GM21786 (cell line): ENCODE measurements around the gene GPC3.

ENCODE experiments used
- ATAC-seq: cut with Tn5 transposase; IDR thresholded peaks from one replicate; pipeline ENCODE4 v1.9.1; 2021; ENCODE audit not compliant: unreplicated experiment

The GPC3 gene

DNA sequence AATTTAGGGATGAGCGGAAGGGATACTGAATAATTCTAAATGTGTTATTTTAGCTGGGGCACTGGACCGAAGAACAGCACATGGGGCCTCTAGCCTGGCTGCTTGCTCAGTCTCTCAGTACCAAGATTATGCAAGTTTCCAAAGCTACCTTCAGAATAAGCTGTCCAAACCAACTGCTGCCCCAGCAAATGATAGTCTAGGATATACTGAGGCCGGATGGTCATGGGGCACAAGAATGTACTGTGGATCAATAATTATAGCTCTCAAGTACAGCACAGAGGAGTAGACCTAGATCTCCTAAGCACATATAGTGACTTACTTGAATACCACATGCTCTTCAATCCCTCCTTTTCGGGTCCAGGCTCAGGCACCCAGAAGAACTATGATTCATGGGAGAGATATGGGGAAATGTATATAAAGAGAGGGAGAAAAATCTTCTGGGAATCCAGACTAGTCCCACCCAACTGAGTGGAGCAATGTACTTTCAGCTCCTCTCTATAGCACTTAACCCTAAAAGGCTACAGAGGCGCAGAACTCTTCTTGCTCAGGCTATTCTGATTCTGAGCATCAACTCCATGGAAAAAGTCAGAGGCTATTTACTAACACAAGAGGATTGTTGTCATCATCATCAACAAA, 409.8 kb downstream of the GPC3 start:
- no peak for ATAC-seq

DNA sequence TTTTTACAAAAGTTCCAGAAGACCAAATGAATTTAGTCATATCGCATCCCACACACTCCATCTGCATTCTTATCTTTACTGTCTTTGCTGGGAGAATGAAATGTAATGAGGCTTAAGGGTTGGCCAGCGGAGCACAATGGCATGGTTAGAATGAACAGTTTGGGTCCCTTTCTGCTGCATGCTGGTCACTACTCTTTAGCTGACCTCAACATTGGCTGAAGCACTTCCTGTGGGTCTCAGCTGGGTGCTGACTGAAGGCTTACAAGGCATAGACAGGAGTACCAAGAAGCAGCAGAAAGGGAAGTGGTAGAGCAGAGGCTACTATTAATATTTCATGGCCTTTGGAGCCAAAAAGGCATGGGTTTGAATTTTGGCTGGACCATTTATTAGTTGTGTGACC, 410.7 kb downstream of the GPC3 start:
- no peak for ATAC-seq

DNA sequence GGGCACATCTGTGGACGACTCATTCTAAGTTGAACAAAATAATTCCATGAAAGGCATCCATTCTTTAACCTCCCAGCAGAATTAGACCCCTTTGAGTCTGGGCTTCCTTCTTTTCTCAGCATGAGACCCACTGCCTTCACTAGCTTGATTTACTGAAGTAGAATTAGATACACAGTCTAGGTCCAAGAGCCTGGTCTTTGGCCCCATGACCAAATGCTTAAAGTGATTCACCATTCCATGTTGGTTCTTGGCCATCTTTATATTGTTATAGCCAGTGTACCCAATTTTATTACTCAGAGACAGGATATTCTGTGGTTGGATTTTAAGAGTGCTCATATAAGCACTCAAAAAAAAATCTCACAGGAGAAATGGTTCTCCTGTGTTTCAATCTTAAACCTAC, 414.8 kb downstream of the GPC3 start:
- no peak for ATAC-seq

DNA sequence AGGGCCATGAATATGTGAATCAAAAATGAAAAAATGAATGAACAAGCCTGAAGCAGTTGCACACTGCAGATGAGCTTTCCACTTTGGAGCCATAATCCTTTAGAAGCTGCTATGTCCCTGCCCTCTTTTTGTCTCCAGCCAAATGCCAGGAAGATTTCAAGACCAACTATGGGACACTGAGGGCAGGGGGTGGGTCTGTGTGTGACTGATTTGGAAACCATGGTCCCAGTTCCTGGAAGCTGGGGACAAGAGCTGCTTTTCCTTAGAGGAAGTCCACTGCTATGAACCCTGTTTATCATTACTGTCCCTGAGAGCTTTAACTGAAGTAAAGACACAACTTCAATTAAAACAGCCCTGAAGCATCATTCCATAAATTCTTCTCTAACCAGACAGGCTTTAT, 416.2 kb downstream of the GPC3 start:
- ATAC-seq = no peak

DNA sequence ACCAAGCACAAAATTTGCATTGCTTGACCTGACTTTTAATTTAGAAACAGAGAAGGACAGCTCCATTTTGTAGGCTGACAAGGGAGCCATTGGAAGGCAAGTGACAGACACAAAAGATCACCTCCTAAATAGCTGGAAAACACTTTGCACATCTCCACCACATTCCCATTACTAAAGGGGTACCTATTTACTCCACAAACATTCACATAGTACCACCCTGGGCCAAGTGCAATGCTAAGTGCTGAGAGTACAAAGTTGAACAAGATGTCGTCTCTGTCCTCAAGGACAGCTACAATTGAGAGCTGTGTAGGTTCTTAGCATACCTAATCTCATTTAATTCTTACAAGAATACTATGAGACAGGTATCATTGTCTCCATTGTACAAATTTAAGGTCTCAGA, 417.3 kb downstream of the GPC3 start:
- ATAC-seq = no peak

DNA sequence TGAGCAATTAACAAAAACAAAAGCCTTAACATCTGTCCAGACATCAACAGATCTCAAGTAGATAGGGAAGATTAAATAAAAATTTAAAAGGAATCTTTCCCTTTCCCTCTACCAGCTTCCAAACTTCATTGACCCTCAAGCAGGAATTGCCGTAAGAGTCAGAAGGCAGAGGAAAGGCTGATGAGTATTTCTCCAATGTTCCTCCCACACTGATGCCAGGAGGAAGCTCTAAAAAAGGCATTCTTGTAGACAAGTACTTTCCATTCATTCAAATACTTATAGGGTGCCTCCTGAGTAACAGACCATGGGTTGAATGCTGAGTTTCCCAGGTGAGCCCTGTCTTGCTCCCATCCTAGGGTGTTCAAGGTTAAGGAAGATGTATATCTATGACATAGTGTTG, 418.5 kb downstream of the GPC3 start:
- ATAC-seq = no peak

DNA sequence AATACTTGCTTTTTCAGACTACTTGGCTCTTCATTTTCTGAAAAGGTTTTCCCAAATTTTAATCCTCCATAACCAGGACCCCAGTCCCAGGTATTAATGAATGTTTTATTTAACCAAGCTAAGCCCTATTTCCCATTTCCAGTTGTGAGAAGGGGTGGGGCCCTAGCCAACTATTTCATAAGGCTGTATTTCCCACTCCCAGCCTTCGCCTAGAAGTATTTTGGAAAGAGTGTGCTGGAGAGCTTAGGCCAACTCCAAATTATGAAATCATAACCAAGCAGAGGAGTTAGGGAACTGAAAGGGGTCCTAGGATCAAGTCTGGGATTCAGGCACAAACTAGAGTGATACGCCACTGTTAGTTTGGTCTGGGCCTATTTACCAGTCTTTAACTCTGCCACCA, 421.7 kb downstream of the GPC3 start:
- ATAC-seq = no peak

DNA sequence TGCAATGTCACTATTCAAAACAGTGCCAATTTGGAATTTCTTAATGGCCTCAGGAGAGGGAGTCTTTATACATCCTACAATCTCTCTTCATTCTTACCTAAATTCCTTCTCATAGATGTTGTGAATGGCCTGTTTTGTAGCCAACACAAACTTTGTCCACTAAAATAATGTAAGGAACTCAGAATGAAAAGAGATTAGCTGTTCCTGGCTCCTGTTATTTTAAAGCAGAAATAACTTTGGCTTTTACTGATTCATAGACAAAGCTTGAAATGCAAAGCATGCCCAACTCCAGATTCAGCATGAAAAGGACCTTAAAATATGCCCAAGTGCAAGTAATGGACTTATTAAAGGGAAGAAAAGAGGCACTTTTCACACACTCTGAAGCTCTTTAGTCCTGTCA, 424.1 kb downstream of the GPC3 start:
- ATAC-seq = no peak

DNA sequence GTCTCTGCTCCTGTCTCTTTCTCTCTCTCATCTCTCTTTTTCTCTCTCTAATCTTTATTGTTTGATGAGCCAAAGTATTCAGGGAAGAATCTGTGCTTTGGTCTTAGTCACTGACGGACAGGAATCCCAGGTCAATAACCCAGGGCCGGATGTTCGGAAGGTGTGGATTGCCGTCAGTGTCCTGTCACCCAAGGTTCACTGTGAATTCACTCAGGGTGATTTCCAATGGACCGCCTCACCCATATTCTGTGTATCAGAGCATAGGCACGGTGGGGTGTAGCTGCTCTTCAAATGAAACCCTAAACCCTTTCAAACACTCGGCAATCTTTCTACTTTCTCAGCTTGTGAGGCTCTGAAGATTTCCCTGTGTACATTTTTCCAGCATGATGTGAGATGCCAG, 425.5 kb downstream of the GPC3 start:
- no peak for ATAC-seq

DNA sequence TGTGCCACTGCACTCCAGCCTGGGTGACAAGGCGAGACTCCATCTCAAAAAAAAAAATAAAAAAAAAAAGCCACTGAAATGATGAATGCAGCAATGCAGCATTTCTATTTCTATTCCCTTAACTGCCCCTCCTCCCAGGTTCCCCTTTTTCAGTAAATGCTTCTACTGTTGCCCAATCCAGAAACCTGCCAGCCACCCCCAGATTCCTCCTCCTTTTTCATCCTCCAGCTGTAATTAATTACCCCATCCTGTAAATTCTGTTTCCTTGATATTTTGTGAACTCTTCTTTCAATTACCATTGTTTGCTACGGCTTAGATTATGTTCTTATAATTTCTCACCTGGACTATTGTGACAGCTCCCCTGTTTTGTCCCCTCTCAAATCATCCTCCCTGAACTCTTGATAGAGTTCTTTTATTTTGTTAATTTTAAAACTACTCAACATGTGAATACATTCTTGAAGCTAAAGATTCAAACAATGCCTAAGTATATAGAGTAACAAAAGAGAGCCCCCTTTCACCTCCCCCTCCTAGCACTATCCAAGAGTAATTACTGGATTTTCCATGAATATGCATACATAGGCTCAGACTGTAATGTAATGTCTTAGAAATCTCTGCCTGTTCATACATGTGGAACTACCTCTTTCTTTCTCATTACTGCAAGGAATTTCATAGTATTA, 429.5 kb downstream of the GPC3 start:
- ATAC-seq = no peak

DNA sequence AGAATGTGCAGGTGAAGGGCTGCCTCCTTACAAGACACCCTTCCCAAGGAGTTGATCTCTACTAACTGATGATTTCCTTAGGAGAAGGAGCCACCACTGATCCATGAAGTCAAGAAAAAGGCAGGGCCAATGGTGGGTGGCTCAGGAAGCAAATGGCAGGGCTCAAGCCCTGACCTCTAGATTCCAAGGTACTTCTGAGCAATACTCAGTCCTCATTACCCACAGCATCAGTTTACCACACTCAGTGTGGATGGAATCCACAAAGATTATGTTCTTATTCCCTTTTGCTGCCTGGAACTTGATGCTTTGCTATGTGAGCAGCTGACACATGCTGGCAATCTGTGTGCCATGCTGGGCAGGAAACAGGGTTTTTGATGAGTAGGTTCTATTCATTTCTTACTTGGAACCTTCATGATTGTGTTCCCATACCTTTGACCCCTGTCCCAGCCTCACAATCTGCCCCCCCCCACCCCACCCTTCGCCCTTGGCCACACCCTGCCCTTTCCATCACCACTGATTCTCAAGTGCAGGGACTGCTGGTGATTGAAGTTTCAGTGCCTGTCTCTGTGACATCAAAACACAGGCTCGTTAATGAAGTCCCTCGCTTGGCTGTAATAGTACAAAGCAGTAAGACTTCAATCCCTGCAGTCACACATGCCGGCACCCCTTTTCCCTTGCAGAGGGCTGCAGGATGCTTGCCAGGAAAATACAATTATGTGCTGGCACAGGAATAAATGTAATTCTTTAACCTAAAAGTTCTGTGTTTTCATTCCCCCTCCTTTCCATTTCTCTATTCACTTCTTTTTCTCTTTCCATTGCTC, 434.5 kb downstream of the GPC3 start:
- no peak for ATAC-seq

DNA sequence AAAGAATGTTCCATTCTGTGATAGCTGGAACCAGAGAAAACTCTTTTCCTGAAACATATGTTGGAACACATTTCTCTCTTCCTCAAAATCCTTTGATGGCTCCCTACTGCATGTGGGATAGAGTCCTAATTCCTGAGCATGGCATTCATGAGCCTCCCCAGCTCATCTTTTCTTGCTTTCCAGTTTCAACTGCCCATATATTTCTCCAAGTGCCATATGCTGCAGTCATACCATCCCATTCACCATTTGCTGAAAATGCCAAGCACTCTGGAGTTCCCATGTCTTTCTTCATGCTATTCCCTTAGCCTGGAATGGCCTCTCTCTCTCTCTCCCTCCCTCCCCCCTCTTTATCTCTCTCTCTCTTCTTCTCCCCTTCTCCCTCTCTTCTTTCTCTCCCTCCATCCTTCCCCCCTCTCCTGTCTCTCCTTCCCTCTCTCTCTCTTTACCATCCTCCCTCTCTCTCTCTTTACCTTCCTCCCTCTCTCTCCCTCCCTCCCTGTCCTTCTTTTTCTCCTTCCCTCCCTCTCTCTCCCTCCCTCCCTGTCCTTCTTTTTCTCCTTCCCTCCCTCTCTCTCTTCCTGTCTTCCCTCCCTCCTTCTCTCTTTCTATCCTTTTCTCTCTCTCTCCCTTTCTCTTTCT, 436.0 kb downstream of the GPC3 start:
- ATAC-seq = no peak

DNA sequence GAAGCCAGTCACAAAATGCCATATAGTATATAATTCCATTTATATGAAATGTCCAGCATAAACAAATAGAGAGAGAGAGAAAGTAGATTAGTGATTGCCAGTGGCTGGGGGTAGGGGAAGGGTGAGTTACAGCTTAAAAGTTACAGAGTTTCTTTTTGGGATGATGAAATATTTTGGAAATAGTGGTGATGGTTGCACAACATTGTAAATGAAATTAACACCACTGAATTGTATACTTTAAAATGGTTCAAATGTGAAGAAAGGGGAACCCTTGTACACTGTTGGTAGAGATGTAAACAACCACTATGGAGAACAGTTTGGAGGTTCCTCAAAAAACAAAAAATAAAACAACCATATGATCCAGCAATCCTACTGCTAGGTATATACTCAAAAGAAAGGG, 439.0 kb downstream of the GPC3 start:
- ATAC-seq = no peak

DNA sequence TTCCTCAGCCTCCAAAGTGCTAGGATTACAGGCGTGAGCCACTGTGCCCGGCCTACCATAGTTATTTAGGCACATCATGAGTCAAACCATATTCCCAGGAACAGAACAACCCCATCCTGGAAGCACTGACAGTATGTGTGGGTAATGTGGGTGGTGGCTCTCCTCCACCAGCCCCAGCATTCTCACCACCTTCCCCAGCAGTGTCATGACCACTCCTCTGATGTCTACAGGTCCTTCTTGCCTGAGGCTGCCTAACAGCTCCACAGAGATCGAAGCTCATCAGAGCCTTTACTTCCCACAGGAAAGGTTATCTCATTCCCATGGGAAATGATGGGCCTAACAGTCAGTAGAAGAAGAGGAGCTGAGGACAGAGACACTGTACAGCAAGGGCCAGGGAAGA, 440.6 kb downstream of the GPC3 start:
- no peak for ATAC-seq

DNA sequence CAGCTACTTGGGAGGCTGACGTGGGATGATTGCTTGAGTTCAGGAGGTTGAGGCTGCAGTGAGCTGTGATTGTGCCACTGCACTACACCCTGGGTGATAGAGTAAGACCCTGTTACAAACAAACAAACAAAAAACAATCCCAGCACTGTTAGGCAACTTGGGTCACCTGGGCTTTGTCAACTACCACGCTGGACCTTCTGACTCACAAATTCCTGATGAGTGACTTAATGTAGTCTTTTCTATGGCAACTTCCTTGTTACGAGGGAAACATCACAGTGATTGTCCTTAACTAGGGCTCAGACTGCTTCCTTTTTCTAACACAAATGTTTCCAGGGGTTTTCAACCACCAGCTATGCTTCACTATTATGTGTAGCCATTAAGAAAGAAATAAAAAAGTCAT, 441.3 kb downstream of the GPC3 start:
- ATAC-seq = no peak

DNA sequence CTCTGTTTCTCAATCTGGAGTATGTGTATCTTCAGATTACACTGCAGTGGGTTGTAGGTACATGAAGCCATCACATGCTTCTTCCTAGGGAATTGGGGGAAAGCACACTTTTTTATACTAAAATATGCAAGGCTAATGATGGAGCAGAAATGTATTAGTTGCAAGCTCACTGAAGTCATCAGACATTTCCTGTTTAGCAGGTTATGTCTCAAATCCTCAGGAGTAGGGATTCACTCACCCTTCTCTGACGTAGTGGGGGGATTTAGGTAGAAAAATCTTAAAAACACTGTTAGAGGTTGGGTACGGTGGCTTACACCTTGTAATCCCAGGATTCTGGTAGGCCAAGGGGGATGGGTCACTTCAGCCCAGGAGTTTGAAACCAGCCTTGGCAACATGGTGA, 441.7 kb downstream of the GPC3 start:
- ATAC-seq = no peak

DNA sequence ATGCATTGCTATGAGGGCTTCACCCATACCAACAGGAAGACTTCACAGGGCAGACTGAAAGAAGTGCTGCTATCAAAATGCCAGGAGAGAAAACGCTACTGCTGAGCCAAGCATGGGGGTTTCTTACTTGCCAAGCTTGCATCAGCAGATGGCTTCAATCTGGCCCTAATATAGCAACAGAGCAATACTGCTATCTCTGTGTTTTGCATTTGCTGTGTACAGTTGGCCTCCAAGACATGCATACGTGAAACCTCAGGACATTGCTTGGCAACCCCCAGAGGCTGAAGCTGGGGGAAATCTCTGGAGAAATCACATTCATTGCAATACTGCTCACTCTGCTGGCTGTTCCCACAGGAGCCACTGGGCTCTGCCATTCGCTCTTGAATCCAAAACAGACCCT, 442.9 kb downstream of the GPC3 start:
- no peak for ATAC-seq

DNA sequence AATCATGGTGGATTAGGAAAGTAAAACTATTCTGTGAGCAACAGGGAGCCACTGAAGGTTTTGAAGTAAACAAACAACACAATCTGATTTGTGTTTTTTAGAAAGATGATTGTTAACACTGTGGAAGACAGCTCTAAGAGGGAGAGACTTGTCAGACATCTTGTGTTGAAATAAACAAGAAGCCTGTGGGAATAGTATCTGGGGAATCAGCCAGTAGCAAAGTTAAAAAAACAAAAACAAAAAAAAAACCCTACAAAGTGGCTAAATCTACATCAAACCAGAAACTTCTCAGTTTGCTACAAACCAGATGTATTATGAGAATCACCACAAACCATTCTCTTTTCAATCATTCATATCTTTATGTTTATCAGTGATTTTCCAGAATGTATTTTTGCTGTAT, 444.4 kb downstream of the GPC3 start:
- ATAC-seq = no peak

DNA sequence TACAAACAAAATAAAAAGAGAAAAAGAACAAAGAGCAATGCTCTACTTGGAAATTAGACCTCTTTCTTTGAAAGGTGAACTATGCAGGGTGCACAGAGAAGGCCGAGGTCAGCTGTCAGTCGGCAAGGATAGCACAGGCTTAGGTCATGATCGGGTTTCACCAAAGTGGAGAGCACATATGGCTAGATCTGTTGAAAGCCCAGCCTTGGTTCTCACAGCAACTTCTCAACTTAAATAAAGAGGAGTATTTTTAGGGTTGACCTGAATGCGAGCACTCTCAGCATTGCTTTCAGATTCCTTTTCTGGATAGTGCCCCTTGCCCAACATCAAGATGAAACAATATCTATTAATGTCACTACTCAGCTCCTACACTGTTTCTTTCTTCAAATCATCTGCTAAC, 447.2 kb downstream of the GPC3 start:
- no peak for ATAC-seq

DNA sequence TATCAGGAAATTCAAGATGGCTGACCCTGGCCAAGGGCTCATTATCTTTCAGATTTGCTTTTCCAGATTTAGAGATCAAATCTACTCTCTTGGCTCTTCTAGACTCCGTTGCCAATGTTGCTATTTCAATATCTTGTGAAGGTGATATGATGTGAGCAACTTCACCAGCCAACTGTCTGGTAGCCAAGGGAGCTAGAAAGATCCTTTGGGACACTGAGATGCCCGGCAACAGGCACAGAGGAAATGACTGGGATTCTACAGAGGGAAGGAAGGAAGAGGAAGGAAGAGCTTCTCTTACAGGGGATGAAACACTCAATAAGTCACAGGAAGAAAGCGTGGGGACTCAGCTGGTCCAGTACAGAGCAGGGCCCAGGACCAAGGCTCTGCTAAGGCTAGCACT, 448.3 kb downstream of the GPC3 start:
- no peak for ATAC-seq

DNA sequence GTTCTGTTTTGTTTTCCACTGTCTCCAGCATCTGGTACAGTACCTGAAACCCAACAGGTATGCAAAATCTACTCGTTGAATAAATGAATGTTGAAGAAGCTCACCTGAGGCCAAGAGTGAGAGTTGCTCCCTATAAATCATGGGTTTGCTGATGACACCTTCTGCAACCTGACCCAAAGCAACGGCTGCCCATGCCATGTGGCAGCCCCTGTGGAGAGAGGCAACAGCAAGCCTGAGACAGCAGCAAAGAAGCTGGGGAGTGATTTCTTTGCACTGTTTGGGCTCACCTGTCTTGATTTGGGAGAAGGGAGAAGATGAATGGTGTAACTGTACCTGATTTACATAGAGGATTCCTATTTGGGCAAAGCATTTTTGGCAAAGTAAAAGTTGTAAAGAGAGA, 450.3 kb downstream of the GPC3 start:
- ATAC-seq = no peak

DNA sequence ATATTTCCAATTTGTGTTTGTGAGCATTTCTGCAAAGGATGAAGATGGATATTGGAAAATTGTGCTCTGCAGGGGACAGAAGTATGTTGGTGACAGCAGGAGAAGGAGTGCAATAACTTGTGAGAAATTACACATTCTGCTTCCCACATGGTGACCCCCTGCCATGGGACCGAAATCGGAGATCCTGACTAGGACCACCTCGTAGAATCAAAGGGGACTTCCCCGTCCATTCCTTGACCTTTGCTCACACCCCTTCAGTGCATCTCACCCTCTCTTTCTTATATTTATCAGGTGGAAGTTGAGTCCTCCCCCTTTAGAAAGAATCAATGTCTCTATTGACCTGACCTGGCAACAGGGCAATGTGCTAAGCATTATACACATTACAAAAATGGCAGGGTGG, 451.2 kb downstream of the GPC3 start:
- ATAC-seq = no peak
